A172 (cell line): Measurements from ENCODE around the gene COL4A1. TPM values are rescaled to one million over a fixed set of nuclear protein-coding genes. Genes with fewer than 3 reads are reported as not detected.

ENCODE experiments used
- DNase-seq: peaks from one replicate; pipeline ENCODE4 v3.0.0-alpha.2; 2015; ENCODE audit warnings: low spot score
- total RNA-seq: library from RNA; depleted of rRNA; stranded (reverse); fragments of >200 nt; shearing (Covaris generic); gene quantifications from 2 replicates; pipeline ENCODE4 v1.2.3, GENCODE V29; 2014

The COL4A1 gene
- total RNA-seq, 1 experiment from 2014 or later, result 221 TPM

DNA sequence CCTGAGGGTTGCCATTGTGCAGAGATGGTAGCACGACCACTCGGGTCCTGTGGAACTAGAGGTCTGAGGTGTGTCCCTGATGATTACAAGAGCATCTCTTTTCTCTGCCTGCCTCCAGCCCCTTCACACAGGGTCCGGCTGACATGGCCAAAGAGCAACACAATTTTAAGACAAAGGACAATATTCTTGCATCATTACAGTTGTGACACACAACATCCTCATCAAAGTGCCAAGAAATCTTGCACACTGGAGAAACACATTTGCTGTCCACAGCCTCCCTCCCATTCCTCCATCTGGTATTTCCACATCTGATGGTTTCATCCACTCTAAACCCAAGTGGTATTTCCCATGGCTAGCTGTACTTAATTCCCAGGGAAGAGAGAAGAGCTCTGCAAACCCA lies 12.8 kb downstream of the COL4A1 start:
- no peak for DNase-seq

DNA sequence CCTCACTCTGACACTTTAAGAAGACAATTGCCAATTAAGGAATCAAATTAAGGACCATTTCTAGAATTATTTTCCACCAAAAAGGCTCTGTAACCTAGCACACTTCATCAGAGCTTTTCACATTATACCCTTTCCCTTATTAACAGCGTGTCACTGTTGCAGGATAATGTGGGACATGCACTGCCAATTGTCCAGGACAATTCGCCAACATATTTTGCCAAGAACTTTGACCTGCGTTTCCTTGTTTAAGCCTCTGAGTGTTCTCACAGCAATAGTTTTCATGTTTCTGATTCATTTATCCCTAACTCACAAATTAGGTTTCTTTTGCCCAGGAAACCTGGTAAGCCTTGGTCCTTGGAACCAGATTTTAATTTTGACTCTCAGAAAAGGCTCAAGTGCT lies 13.3 kb downstream of the COL4A1 start:
- no peak for DNase-seq

- DNase-seq, result no peak
These were observed 13.9 kb downstream of the COL4A1 start for GRCh38 chr13:110293037-110293436.

DNA sequence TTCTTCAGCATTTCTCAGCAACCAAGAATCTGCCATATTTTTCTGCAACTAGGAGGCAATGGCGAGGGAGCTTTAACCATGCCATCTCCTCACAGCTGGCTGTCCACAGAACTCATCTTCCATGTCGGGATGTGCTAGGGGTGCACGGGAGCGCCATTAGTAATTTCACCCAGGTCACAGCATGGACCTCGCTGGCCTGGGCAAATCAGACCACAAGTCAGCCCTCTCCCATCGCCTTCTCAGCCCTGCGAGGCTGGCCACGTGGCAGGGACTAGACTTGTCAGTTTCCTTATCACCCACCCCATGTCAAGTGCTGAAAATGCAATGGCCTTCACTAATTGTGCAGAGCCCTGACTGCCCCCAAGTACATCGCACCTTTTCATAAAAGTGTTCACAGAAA lies 15.7 kb downstream of the COL4A1 start:
- no peak for DNase-seq

GRCh38 chr13:110290826-110291225 lies 16.1 kb downstream of the COL4A1 start:
- no peak for DNase-seq

- DNase-seq, result no peak
These were observed 16.8 kb downstream of the COL4A1 start for GRCh38 chr13:110290153-110290552.

DNA sequence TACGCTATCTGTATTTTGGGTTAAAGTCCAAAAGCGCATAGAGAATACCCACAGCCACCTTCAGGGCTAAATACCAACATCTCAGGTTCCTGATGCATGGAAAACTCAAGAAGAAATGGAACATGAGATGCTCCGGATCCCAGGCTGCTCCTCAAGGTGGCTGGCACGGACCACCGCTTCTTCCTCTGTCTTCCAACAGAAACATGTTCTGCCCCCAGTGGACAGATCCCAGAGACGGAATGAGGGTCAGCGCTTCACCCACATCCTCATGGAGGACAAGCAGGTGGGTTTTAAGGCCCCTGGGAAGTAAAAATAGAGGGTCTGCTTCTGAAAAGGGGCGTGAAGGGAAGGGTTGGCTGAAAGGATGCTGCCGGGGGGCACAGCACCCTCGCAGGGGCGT lies 17.3 kb downstream of the COL4A1 start:
- no peak for DNase-seq

GRCh38 chr13:110289174-110289573 lies 17.8 kb downstream of the COL4A1 start:
- no peak for DNase-seq

- no peak for DNase-seq
These were observed 19.8 kb downstream of the COL4A1 start for GRCh38 chr13:110286833-110287819.

- DNase-seq, result no peak
These were observed 20.7 kb downstream of the COL4A1 start for GRCh38 chr13:110285991-110286832.

GRCh38 chr13:110284779-110285484 lies 22.0 kb downstream of the COL4A1 start:
- no peak for DNase-seq

GRCh38 chr13:110283736-110284517 lies 23.0 kb downstream of the COL4A1 start:
- DNase-seq, result no peak

DNA sequence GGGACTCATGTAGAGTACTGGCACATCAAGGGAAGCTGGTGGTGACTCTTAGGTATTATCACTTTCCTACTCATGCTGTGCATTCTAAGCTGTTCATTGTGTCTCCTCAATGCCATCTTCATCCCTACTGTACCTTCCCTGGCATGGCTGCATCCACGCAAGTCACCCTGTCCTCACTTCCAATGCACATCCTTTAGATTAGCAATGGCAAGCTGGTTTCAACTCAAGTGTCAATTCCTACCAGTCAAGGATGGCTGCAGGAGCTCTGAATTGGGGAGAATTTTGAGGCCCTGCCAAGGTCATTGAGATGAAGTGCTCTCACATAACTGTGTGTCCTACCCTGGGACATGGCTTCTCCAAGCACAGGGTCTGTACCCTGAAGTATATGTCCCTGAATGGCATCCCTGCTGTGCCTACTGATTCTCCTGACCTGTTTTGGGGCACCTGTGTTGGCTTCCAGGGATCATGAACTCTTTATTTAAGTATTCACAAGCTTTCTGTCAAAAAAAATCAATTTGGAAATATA lies 24.6 kb downstream of the COL4A1 start:
- DNase-seq, result no peak

- no peak for DNase-seq
These were observed 25.2 kb downstream of the COL4A1 start for GRCh38 chr13:110281736-110282135.

DNA sequence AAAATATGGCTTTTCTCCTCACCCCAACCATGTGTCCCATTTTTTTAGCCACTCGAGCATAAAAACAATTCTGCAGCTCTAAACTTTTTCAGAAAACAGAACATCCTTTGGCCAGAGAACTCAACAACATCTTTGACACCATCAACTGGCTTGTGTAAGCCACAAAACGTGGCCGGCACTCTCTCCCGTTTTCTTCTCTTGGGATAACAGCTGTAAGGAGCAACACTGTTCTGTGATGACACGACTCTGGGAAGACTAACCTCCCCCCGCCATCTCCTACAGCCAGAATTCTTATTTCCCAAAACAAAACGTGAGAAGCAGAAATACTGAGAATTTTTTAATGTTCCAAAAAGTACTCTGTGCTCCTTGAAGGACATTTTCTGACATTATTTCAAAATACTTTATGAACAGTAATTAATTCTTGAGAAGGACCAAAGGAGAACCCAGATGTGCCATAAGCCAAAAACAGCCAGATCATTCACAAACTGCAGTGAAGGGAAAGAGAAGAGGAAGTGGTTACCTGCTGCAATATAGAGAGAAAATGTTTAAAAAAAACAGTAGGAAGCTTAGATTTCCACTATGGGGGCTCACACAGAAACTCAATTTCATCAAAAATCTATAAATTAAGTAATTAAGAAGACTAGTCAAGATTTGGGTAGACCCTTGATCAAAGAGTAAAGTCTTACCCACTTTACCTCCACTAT lies 25.8 kb downstream of the COL4A1 start:
- no peak for DNase-seq

GRCh38 chr13:110280231-110280813 lies 26.6 kb downstream of the COL4A1 start:
- no peak for DNase-seq

DNA sequence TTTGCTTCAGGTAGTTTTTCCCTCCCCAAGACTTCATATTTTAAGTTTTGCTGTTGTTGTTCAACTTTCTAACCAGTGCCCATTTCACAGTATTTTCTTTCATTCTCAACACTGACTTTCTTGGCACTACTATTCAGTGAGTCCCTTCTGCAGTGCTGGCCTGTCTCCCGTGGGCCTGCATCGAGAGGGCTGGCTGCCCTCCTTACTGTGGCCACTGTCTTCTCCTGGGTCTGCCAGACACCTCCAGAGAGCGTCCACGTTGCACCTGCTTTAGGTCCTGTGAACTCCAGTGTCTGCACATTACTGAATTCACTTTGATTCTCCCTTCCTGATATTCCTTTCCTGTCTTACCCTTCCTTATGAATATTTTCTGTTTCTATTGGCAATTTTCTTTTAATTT lies 27.3 kb downstream of the COL4A1 start:
- DNase-seq, result no peak

- no peak for DNase-seq
These were observed 28.1 kb downstream of the COL4A1 start for GRCh38 chr13:110278859-110279258.

DNA sequence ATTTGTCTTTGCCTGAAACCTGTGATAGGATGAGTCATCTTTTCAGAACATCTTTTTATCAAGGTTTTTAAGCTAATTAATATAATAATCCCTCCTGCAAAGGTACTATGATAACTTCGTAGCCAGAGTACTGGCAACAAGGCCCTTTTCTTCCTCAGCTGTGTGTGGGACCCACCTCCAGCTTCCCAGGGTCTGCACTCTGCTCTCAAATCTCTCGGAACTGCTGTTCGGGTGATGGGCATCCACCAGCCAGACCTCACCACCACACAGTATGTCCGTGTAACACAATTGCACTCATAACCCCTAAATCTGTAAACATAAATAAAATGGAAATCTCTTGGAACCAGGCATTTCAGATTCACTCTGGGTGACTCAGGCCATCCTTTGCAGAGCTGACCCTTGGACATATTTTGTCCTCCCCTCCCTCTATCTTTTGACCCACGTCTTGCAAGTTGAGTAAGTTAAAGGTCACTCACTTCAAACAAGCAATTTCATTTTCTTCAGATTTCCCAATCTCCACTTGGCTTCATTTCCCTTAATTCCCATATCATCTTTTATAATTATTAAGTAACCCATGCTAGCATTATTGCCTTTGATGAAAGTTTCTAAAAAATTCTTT lies 29.5 kb downstream of the COL4A1 start:
- DNase-seq, result no peak
